HG03432 (cell line): ENCODE results near the gene NRDE2.
A peak's percentile ranks its signal among the peaks of the same experiment; 100 is the strongest.

ENCODE experiments used
- ATAC-seq: cut with Tn5 transposase; IDR thresholded peaks from one replicate; pipeline ENCODE4 v1.9.1; 2021; ENCODE audit warnings: mild to moderate bottlenecking, moderate library complexity; ENCODE audit not compliant: unreplicated experiment

NRDE2 gene

GRCh38 chr14:90297876-90298629, 33.7 kb downstream of the NRDE2 start:
- ATAC-seq: no peak

GRCh38 chr14:90296641-90297040, 35.1 kb downstream of the NRDE2 start:
- ATAC-seq: no peak

GRCh38 chr14:90295870-90296516, 35.7 kb downstream of the NRDE2 start:
- ATAC-seq: no peak

GRCh38 chr14:90294872-90295271, 36.9 kb downstream of the NRDE2 start:
- no peak for ATAC-seq

- no peak for ATAC-seq
Measured at GRCh38 chr14:90293766-90294730, 37.7 kb downstream of the NRDE2 start.

- no peak for ATAC-seq
Measured at GRCh38 chr14:90291699-90292098, 40.0 kb downstream of the NRDE2 start.

- no peak for ATAC-seq
Measured at GRCh38 chr14:90290337-90291011, 41.3 kb downstream of the NRDE2 start.

GRCh38 chr14:90288651-90289355, 42.9 kb downstream of the NRDE2 start:
- ATAC-seq: peak; percentile 72

GRCh38 chr14:90287791-90288190, 44.0 kb downstream of the NRDE2 start:
- no peak for ATAC-seq

GRCh38 chr14:90281756-90282155, 50.0 kb downstream of the NRDE2 start:
- ATAC-seq: no peak

- ATAC-seq: no peak
Measured at GRCh38 chr14:90281261-90281660, 50.5 kb downstream of the NRDE2 start.

GRCh38 chr14:90280096-90280495, 51.6 kb downstream of the NRDE2 start:
- no peak for ATAC-seq

- ATAC-seq: no peak
Measured at GRCh38 chr14:90278199-90279175, 53.3 kb downstream of the NRDE2 start.

GRCh38 chr14:90277581-90278198, 54.1 kb downstream of the NRDE2 start:
- no peak for ATAC-seq

GRCh38 chr14:90276646-90277367, 54.9 kb downstream of the NRDE2 start:
- no peak for ATAC-seq

GRCh38 chr14:90275820-90276219, 55.9 kb downstream of the NRDE2 start:
- no peak for ATAC-seq

- ATAC-seq: no peak
Measured at GRCh38 chr14:90275458-90275814, 56.3 kb downstream of the NRDE2 start.
